AG09309 (cell line): Measurements from ENCODE around the gene GGN.
A peak's percentile ranks its signal among the peaks of the same experiment; 100 is the strongest.
"Not testable (repeated sequence)": the region's sequence is repeated elsewhere in the genome, so short reads cannot be mapped to it uniquely, and the experiment has no call there.

ENCODE experiments used
- DNase-seq: peaks from one replicate; pipeline ENCODE4 v3.0.0-alpha.2; 2010; ENCODE audit warnings: low read depth
- H3K4me3 ChIP-seq: 2 replicates; pipeline ENCODE4 v1.5.1; 2011; ENCODE audit warnings: mild to moderate bottlenecking, low read depth, low read length, moderate library complexity; ENCODE audit not compliant: control insufficient read depth
- CTCF ChIP-seq: IDR thresholded peaks from 2 replicates; pipeline ENCODE4 v1.5.1; 2011; ENCODE audit warnings: mild to moderate bottlenecking, low read depth, low read length, inconsistent platforms; ENCODE audit not compliant: insufficient read depth, control insufficient read depth; ENCODE audit errors: missing control alignments

Gene GGN

GRCh38 chr19:38340927-38341326, 46.9 kb downstream of the GGN start:
- no peak for DNase-seq
- no peak for TF ChIP-seq CTCF
- H3K4me3 ChIP-seq, result no peak overlapping the region

DNA sequence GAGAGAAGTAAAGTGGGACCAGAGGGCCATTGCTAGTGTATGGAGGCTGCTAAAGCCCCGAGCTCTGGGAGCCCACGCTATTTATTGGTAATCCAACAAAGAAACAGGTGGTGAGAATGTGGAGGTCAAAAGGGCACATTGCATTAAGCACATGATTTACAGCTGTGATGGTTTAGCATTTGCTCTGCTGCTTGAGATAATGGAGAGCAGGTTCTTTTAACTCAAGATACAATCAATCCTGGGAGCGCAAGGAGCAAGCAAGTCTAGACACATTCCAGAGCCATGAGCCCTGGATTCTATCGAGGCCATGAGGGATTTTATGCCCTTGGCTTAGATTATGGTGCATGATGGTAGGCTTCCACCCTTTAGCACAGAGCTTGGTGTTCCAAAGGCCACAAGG, 48.8 kb downstream of the GGN start:
- H3K4me3 ChIP-seq, DNase-seq: not testable (repeated sequence)

DNA sequence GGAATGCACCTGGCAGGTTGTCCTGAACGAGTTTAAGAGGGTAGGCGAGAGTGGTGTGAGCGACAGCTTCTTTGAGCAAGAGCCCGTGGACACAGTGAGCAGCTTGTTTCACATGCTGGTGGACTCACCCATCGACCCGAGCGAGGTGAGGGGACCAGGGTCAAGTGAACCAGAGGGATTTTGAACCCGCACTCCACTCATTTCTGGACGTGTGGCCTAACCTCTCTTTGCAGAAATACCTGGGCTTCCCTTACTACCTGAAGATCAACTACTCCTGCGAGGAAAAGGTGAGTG, 50.5 kb downstream of the GGN start:
- H3K4me3 ChIP-seq, result peak overlapping the region; percentile 67; the same call in 1 of the 2 replicates
- no peak for TF ChIP-seq CTCF
- no peak for DNase-seq

GRCh38 chr19:38336638-38337359, 51.0 kb downstream of the GGN start:
- H3K4me3 ChIP-seq, result peak overlapping the region; percentile 67
- DNase-seq, result no peak
- TF ChIP-seq CTCF, result no peak

DNA sequence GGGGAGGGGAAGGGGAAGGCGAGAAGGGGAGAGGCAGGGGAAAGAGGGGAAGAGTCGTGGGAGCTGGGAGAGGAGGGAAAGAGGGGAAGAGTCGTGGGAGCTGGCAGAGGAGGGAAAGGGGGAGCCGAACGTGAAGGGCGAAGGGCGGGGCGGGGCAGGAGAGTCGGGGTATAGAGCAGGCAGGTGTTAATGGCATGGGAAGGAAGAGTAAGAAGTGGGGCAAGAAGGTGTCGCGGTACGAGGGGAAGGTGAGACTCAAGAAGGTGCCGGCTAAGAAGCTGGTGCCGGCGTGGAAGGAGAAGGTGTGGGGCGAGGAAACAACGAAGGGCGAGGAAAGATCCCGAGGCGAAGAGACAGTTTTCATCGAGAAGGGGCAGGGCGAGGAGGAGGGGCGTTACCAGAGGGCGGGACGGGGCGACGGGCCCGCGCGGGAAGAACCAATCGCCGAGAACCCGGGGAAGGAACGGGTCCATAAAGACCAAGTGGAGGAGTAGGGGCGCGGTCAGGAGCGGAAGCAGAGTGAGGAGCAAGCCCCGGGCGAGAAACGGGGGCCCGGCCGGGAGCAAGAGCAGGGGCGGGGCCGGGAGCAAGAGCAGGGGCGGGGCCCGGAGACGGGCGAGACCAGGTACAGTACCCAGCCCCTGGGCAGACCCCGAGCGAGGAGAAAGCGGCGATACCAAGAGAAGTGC, 51.7 kb downstream of the GGN start:
- TF ChIP-seq CTCF, result no peak
- DNase-seq, result peak; percentile 64

More for the DNA sequence above, 51.7 kb downstream of the GGN start:
- H3K4me3 ChIP-seq, result peak overlapping the region; percentile 67
